Activated T-helper 2 cell treated with anti-CD3 and anti-CD28 coated beads, Interferon-gamma antibody, Interleukin-2, Interleukin-4, amounts not matched to agents 10 μg/mL and 5 μg/mL and 100 μg/mL, durations not matched to agents 14 hours and 24 hours and 36 hours (primary cell): ENCODE data around the gene ALG12. TPM values are rescaled to one million over a fixed set of nuclear protein-coding genes. Genes with fewer than 3 reads are reported as not detected.

Source experiments
- DNase-seq: peaks from one replicate; pipeline ENCODE4 v3.0.0; 2021; ENCODE audit warnings: low spot score
- H3K27ac Mint-ChIP-seq: one replicate; pipeline ENCODE4 v1.8.0; 2021; ENCODE audit warnings: mixed read lengths
- H3K27me3 Mint-ChIP-seq: one replicate; pipeline ENCODE4 v1.8.0; 2021; ENCODE audit warnings: low read depth, mixed read lengths
- H3K36me3 Mint-ChIP-seq: one replicate; pipeline ENCODE4 v1.8.0; 2021; ENCODE audit warnings: low read depth, mixed read lengths
- H3K4me1 Mint-ChIP-seq: one replicate; pipeline ENCODE4 v1.8.0; 2021; ENCODE audit warnings: low read depth, mixed read lengths
- H3K4me3 Mint-ChIP-seq: one replicate; pipeline ENCODE4 v1.8.0; 2021; ENCODE audit warnings: low read depth, mild to moderate bottlenecking, moderate library complexity, mixed read lengths
- H3K9me3 Mint-ChIP-seq: one replicate; pipeline ENCODE4 v1.8.0; 2021; ENCODE audit warnings: mixed read lengths
- intact Hi-C: fragments of 100-400 bp; cut with micrococcal nuclease; formaldehyde crosslinking; loops from one replicate; pipeline ENCODE4 v1.15.1; 2023
- total RNA-seq: library from RNA; stranded (reverse); gene quantifications from 2 replicates; pipeline ENCODE4 v1.2.3, GENCODE V29; 2022

The ALG12 gene
- total RNA-seq, 1 donor from 2014 or later: 16.5 TPM

GRCh38 chr22:49954991-49955580 lies 36.8 kb upstream of the ALG12 start:
- intact Hi-C loops: no loop called here
- no peak overlapping the region for H3K27ac Mint-ChIP-seq
- H3K4me3 Mint-ChIP-seq: no peak overlapping the region

DNA sequence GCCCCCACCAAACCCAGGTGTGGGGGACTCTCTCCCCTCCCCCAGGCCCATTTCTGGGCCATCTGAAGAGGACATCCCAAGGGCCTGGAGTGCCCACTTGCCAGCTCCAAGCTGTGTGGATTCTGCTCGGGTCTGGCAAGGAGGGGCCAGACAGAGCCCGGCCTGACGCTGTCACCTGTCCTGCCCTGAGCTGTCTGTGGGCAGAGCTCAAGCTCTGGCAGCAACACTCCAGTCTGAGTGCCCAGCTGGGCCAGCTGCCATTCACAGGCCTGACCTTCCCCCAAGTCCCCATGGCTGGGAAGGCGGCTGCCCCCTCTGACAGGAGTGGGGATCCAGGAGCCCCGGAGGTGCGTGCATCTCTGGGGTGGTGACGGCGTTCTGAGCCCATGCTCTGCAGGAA lies 36.1 kb upstream of the ALG12 start:
- intact Hi-C loops: no loop called here
- no peak overlapping the region for H3K4me3 Mint-ChIP-seq
- DNase-seq: no peak
- H3K36me3 Mint-ChIP-seq: no peaks in the 10 kb centered on the region
- no peaks in the 10 kb centered on the region for H3K9me3 Mint-ChIP-seq
- peaks cover 6% of the 10 kb centered on the region for H3K4me1 Mint-ChIP-seq
- H3K27ac Mint-ChIP-seq: no peak overlapping the region
- H3K27me3 Mint-ChIP-seq: no peaks in the 10 kb centered on the region

More at GRCh38 chr22:49954991-49955580, 36.8 kb upstream of the ALG12 start:
- Mint-ChIP-seq H3K27me3 (no peaks in the 10 kb centered on the region), H3K4me1 (peaks cover 6% of the 10 kb centered on the region), H3K36me3 (no peaks in the 10 kb centered on the region), H3K9me3 (no peaks in the 10 kb centered on the region)
- no peak for DNase-seq

DNA sequence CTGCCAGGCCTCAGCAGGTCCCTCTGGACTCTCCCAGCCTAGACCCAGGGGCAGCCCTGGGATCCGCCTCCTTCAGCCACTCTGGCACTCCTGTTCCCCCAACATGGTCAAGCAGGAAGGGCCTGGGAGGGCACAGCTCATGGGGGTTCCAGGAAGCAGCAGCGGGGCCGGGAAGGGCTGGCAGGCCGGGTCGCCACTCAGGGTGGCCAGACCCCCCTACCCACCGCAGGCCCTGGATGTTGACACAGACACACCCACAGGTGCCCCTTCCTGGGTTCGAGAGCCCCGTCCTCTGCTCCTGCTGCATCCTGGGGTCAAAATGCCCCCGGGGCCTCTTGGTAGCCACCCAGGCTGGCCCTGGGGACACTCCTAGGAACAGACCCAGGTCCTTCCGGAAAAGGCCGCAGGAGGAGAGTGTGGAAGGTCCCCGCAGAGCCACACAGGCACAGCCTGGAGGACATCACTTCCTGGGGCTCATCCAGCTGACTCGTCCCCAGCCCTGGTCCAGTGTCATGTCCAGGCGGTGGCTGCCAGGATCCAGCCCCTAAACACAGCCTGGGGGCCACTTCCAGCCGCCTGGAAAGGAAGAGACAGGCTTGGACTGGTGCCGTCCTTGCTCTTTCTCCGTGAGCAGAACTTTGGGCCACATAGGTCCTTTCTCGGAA lies 35.6 kb upstream of the ALG12 start:
- no peaks in the 10 kb centered on the region for H3K9me3 Mint-ChIP-seq
- no peaks in the 10 kb centered on the region for H3K27me3 Mint-ChIP-seq
- no peaks in the 10 kb centered on the region for H3K36me3 Mint-ChIP-seq
- no peak overlapping the region for H3K27ac Mint-ChIP-seq
- DNase-seq: no peak
- H3K4me1 Mint-ChIP-seq: peaks cover 2% of the 10 kb centered on the region
- intact Hi-C loops: no loop called here
- H3K4me3 Mint-ChIP-seq: no peak overlapping the region

- H3K9me3 Mint-ChIP-seq: no peaks in the 10 kb centered on the region
Measured at GRCh38 chr22:49953027-49953679, 34.9 kb upstream of the ALG12 start.

DNA sequence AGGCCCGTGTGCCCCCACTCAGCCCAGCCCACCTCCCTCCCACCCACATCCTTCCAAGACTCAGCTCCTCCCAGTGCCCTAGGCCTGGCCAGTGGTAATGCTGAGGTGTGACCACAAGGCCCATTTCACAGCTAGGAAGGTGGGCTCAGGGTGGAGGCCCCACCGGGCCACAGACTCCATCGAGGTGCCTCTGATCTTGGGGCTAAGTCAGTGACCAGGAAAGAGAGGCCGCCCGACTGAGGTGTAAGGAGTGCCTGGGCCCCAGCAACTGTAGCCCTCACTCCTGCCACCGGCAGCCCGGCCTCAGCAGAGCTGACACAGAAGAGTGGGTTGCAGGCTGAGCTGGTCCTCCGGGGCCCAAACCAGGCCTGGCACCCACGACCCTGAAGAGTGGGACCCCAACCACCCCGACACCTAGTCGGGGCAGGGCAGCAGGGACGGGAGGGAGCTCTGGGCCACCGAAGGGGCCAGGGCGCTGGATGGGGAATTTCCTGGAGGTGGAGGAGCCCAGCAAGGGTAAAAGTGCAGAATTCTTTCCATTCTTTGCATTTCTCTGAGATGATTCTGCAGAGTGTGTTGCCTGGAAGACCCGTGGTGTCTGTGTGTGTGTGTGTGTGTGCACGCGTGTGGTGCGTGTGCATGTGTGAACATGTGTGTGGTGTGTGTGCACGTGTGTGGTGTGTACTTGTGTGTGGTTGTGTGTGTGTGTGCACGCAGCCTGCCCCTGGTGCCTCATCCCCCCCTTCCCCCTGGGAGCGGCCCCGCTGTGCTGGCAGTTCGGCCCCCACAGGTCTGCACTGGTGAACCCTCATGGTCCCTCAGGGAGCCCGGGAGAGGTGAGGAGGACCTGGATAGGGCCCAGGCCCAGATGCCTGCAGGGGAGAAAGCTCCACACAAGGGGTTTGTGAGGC lies 34.0 kb upstream of the ALG12 start:
- H3K36me3 Mint-ChIP-seq: no peaks in the 10 kb centered on the region
- intact Hi-C loops: no loop called here

More at GRCh38 chr22:49953027-49953679, 34.9 kb upstream of the ALG12 start:
- no peak for DNase-seq
- no peak overlapping the region for H3K4me3 Mint-ChIP-seq
- peaks cover 2% of the 10 kb centered on the region for H3K4me1 Mint-ChIP-seq
- intact Hi-C loops: no loop called here
- H3K27me3 Mint-ChIP-seq: no peaks in the 10 kb centered on the region
- no peaks in the 10 kb centered on the region for H3K36me3 Mint-ChIP-seq
- H3K27ac Mint-ChIP-seq: no peak overlapping the region

DNA sequence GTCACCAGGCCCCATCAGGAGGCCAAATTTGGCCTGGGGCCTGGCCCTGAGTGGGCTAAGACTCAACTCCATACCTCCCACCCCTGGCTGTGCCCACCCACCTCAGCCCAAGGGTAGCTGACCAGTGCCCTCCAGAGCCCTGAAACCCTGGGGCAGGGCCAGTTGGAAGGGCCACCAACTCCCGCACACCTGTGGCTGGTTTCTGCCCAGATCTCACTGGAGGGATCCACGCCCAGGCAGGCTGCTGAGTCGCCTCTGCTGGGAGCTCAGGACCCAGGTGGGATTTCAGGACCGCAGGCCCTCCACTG lies 33.4 kb upstream of the ALG12 start:
- Mint-ChIP-seq H3K9me3 (no peaks in the 10 kb centered on the region), H3K27me3 (no peaks in the 10 kb centered on the region), H3K4me1 (no peaks in the 10 kb centered on the region), H3K27ac (no peak overlapping the region), H3K36me3 (no peaks in the 10 kb centered on the region), H3K4me3 (no peak overlapping the region)
- intact Hi-C loops: no loop called here
- no peak for DNase-seq

More for the DNA sequence above, 34.0 kb upstream of the ALG12 start:
- H3K27me3 Mint-ChIP-seq: no peaks in the 10 kb centered on the region
- H3K4me1 Mint-ChIP-seq: no peaks in the 10 kb centered on the region
- H3K4me3 Mint-ChIP-seq: no peak overlapping the region
- H3K27ac Mint-ChIP-seq: no peak overlapping the region
- no peak for DNase-seq
- no peaks in the 10 kb centered on the region for H3K9me3 Mint-ChIP-seq

DNA sequence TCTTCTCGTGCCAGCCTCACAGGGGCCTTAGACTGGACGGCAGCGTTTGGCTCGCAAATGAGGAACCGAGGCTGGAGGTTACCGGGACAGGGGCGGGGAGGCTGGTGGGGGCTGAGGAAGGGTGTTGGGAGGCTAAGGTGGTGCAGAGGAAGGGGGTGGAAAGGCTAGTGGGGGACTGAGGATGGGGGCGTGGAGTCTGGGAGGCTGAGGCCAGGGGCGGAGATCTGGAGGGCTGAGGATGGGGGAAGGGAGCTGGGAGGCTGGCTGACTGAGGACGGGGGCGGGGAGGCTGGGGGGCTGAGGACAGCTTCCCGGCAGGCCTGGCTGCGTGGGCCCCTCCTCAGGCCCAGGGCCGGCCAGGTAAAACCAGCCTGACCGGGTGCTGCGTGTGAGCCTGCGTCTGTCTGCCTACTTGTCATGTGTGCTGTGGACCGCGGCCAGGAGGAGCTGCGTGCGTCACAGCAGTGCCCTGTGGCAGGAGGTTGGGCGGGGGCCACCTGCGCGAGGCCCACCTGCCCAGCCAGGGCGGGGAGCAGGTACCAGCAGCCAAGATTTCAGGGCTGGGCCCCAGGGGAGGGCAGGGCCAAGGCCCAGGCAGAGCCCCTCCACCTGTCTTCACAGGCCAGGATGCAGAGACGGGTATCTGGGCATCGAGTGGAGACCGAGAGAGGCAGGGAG lies 32.9 kb upstream of the ALG12 start:
- no peak overlapping the region for H3K27ac Mint-ChIP-seq
- DNase-seq: no peak
- intact Hi-C loops: no loop called here
- no peaks in the 10 kb centered on the region for H3K4me1 Mint-ChIP-seq
- H3K36me3 Mint-ChIP-seq: no peaks in the 10 kb centered on the region
- H3K9me3 Mint-ChIP-seq: no peaks in the 10 kb centered on the region
- no peaks in the 10 kb centered on the region for H3K27me3 Mint-ChIP-seq
- H3K4me3 Mint-ChIP-seq: no peak overlapping the region

DNA sequence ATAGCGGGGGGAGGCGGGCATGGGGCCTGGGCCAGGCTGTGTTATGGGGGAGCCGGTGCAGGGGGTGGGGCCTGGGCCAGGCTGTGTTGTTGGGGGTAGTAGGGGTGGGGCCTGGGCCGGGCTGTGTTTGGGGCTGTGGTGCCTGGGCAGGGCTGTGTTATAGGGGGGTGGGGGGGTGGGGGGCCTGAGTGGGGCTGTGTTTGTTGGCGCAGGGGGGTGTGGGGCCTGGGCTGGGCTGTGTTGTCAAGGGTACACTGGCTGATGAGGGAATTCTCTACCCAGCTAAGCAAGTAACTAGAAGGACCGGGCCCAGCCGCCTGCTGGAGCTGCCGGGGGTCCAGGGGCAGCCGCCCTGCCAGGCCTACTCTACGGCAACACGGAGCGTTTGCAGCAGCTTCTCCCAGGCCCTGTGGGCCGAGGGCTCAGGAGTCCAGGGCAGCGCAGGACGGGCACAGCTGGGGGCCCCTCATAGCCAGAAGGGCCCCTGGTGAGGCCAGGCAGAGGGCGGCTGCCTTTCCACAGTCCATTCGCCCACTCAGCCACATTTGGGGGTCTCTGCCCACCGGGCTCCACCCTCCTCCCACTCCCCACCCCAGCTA lies 32.3 kb upstream of the ALG12 start:
- H3K27ac Mint-ChIP-seq: no peak overlapping the region
- H3K27me3 Mint-ChIP-seq: no peaks in the 10 kb centered on the region
- intact Hi-C loops: no loop called here
- no peaks in the 10 kb centered on the region for H3K9me3 Mint-ChIP-seq
- DNase-seq: no peak
- H3K36me3 Mint-ChIP-seq: no peaks in the 10 kb centered on the region
- no peak overlapping the region for H3K4me3 Mint-ChIP-seq
- peaks cover 3% of the 10 kb centered on the region for H3K4me1 Mint-ChIP-seq

DNA sequence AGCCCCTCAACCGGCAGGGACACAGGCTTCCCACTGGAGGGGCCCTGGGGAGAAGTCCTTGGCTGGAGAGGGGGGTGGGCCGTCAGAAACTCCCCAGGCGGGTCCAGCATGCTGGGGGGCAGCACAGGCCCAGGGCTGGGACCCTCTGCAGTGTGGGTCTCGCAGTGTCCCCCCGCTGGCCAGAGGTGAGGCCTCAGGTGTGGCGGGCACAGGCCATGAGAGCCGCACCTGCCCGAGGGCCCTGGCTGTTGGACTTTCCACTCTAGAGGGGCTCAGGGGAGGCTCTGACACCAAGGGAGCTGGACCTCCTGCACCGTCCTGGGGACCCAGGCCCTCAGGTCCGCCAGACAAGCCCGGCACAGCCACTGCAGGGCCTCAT lies 31.7 kb upstream of the ALG12 start:
- DNase-seq: no peak
- Mint-ChIP-seq H3K27ac (no peak overlapping the region), H3K36me3 (no peaks in the 10 kb centered on the region), H3K27me3 (no peaks in the 10 kb centered on the region), H3K4me3 (no peak overlapping the region), H3K9me3 (no peaks in the 10 kb centered on the region), H3K4me1 (peaks cover 5% of the 10 kb centered on the region)
- intact Hi-C loops: no loop called here

DNA sequence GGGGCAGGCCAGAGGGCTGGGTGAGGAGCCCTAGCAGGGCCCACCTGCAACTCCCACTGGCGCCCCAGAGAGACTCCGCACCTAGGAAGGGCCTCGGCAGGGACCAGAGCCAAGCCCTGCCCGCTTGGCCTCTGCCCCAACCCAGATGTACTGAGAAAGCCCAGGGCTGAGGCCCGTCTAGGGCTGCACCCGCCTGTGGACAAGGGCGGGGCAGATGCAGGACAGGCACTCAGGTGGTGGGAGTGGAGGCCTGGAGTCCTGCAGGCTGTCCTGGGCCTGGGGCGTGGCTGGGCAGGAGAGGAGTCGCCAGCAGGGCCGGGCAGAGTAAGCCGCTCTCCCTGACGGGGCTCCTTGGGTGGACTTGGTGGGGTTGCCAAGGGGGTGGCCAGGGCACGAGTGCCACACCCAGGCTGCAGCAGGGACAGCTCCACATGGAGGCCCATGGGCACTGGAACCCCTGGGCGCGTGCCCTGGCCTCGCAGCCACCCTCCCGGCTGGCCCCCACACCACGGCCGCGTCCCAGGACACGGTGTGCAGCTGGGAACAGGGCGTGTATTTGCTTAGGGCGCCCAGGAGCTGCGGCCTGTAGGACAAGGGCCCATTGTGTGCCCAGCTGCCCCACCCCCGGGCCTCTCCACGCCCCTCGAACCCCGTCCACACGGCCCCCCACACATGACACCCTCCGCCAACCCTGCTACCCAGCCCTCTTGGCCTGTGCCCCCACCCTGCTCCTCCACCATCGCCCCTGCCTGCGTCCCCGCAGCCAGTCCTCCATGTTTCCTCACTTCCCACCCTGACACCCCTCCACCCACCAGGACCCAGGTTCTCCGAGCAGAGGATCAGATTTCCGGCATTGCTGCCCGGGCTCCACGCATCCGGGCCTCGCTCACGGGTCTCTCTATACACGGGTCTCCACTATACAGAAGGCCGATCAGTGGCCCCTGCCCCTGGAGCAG lies 31.0 kb upstream of the ALG12 start:
- peaks cover 5% of the 10 kb centered on the region for H3K4me1 Mint-ChIP-seq

GRCh38 chr22:49948116-49948957 lies 30.1 kb upstream of the ALG12 start:
- Mint-ChIP-seq H3K4me3 (no peak overlapping the region), H3K27ac (no peak overlapping the region), H3K4me1 (peaks cover 5% of the 10 kb centered on the region), H3K36me3 (no peaks in the 10 kb centered on the region), H3K27me3 (no peaks in the 10 kb centered on the region), H3K9me3 (no peaks in the 10 kb centered on the region)
- no peak for DNase-seq
- intact Hi-C loops: no loop called here

More for the DNA sequence above, 31.0 kb upstream of the ALG12 start:
- H3K27me3 Mint-ChIP-seq: no peaks in the 10 kb centered on the region
- intact Hi-C loops: no loop called here
- H3K27ac Mint-ChIP-seq: no peak overlapping the region
- H3K9me3 Mint-ChIP-seq: no peaks in the 10 kb centered on the region
- DNase-seq: no peak
- no peak overlapping the region for H3K4me3 Mint-ChIP-seq
- H3K36me3 Mint-ChIP-seq: no peaks in the 10 kb centered on the region
